ENCODE measurements around the gene ADARB2. TPM values are rescaled to one million over a fixed set of nuclear protein-coding genes. Genes with fewer than 3 reads are reported as not detected.

Gene ADARB2
- total RNA-seq, 1 donor from 2014 or later = not detected

DNA sequence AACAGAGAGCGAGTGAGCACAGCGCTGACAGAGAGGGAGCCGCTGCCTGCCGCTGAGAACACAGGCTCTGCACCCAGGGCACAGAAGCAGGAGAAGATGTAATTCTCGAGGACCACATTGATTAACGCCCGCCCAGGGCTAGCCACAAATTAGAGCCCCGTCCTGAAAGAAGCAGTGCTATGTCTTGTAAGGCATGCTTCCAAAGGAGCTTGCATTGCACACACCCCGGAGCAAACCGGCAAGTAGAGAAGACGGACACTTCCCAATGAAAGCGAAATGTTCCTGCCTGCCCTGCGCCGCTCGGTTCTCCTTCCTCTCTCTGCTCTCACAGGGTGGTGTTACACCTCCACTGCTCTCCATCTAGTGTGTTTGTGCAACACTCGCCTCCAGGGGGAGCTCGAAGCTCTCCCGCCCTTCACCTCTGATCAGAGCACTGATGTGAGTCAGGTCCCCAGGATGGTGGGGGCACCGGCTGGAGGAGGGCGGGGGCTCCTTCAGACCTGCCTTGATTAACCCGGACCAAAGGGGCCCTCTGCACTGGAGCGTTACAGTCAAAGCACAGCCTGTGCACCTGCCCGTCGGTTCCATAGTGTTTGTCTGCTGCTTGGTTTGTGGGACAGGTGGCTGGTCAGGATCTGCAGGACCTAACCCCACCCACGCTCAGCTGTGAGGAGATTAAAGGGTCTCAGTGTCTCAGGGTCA lies 316.5 kb downstream of the ADARB2 start:
- peak in 2 of 3 experiments; percentile 13 to 39 for TF ChIP-seq CTCF (IDR thresholded peaks at IDR 0.05)
- Histone ChIP-seq H3K9me3 (no peaks in the 10 kb centered on the region), H3K27ac (no peak overlapping the region), H3K36me3 (no peaks in the 10 kb centered on the region), H3K4me3 (no peak overlapping the region), H3K4me1 (no peaks in the 10 kb centered on the region), H3K27me3 (no peaks in the 10 kb centered on the region)
- intact Hi-C loops (cut with DNase I) = no loop called here
- DNase-seq (ENCODE audit: low spot score in 2 of 2) = peak in 1 of 2 donors; percentile 64

DNA sequence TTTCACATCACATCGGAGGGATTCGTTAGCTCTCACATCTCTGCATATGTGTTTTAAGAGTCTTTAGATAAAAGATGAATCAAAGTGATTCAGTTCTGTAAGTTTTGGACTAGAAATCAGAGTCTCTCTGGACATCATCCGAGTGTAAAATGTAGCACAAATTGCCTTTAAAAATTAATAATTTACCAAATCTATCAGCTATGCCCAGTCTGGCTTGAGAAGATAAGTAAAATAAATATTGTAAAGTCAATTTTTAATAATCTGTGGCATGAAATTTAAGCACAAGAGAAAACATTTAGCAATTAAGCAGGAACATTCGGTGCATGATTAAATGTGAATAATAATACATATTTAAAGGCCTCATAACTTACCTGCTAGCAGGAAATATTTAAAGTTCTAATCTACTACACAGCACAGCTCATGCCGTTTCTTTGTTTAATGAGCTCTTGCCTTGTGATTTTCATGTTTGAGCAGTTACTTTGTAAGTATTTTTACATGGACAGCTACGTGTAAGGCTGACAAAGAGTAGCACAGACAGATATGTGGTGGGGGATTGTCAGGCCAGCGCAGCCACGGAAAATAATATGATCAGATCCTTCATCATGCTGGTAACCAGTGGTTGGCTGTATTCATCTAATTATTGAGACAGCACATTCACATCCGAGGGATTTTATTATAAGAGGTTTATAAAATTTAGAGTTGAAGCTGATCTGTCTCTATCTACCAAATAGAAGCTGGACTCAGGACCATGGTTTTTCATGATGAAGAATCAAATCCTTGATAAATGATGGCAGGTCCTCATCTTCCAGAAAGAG lies 317.3 kb downstream of the ADARB2 start:
- no peak for TF ChIP-seq CTCF (IDR thresholded peaks at IDR 0.05)
- intact Hi-C loops (cut with DNase I) = no loop called here
- Histone ChIP-seq H3K36me3 (no peaks in the 10 kb centered on the region), H3K4me3 (no peak overlapping the region), H3K27ac (no peak overlapping the region), H3K4me1 (no peaks in the 10 kb centered on the region), H3K27me3 (no peaks in the 10 kb centered on the region), H3K9me3 (no peaks in the 10 kb centered on the region)
- no peak for DNase-seq (ENCODE audit: low spot score in 2 of 2)

GRCh38 chr10:1418031-1418550 lies 319.2 kb downstream of the ADARB2 start:
- intact Hi-C loops (cut with DNase I) = no loop called here
- Histone ChIP-seq H3K27ac (no peak overlapping the region), H3K4me1 (no peaks in the 10 kb centered on the region), H3K36me3 (no peaks in the 10 kb centered on the region), H3K4me3 (no peak overlapping the region), H3K9me3 (no peaks in the 10 kb centered on the region), H3K27me3 (no peaks in the 10 kb centered on the region)
- no peak for TF ChIP-seq CTCF (IDR thresholded peaks at IDR 0.05)
- DNase-seq (ENCODE audit: low spot score in 2 of 2) = peak in 1 of 2 donors; percentile 34

GRCh38 chr10:1417574-1417973 lies 319.8 kb downstream of the ADARB2 start:
- Histone ChIP-seq H3K36me3 (no peaks in the 10 kb centered on the region), H3K27ac (no peak overlapping the region), H3K9me3 (no peaks in the 10 kb centered on the region), H3K4me1 (no peaks in the 10 kb centered on the region), H3K27me3 (no peaks in the 10 kb centered on the region), H3K4me3 (no peak overlapping the region)
- no peak for TF ChIP-seq CTCF (IDR thresholded peaks at IDR 0.05)
- DNase-seq (ENCODE audit: low spot score in 2 of 2) = peak in 1 of 2 donors; percentile 45
- intact Hi-C loops (cut with DNase I) = no loop called here

DNA sequence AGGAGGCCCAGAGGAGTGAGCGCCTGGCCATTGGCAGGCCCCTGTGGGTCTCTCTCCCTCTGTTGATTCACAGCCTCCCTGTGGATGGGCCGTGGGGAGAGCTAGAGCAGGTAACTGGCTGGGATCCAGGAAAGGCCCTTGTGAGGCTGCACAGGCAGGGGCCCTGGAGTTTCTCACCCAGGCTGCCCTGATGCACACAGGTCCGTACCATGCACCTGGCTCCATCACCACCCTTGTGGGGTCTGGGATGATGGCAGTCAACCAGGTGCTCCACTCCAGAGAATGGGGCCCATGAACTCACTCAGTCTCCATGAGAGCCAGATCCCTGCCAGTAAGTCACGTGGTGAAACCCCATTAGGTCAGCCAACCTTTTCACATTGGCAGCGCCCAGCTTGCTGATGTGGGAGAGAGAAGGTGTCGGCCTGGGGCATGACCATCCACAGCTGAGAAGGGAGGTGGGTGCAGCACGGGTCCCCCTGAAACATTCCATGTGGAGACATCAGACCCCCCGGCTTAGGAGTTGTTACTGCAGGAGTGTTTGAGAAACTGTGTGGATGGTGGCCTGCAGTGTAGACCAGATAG lies 320.8 kb downstream of the ADARB2 start:
- TF ChIP-seq CTCF (IDR thresholded peaks at IDR 0.05) = no peak
- Histone ChIP-seq H3K27me3 (no peaks in the 10 kb centered on the region), H3K4me1 (no peaks in the 10 kb centered on the region), H3K9me3 (no peaks in the 10 kb centered on the region), H3K4me3 (no peak overlapping the region), H3K27ac (no peak overlapping the region), H3K36me3 (no peaks in the 10 kb centered on the region)
- peak in 1 of 2 donors; percentile 15 for DNase-seq (ENCODE audit: low spot score in 2 of 2)
- intact Hi-C loops (cut with DNase I) = no loop called here

All from ascending aorta (tissue), 2 donors.